ENCODE data around the gene C1R.

Gene C1R

GRCh38 chr12:7096006-7096932 lies 4.0 kb upstream of the C1R start (continued):
- no peak for TF ChIP-seq PRDM2 (tag by site-specific recombination; IDR thresholded peaks at IDR 0.05; ENCODE audit: borderline replicate concordance)
- no peak for TF ChIP-seq ZNF23 (tag by site-specific recombination; IDR thresholded peaks at IDR 0.05; ENCODE audit: borderline replicate concordance)
- no peak for TF ChIP-seq ZXDB (tag by site-specific recombination; IDR thresholded peaks at IDR 0.05)
- TF ChIP-seq KLF16 (tag by site-specific recombination; IDR thresholded peaks at IDR 0.05) = no peak
- no peak for TF ChIP-seq KLF17 (tag by site-specific recombination; IDR thresholded peaks at IDR 0.05)
- no peak for TF ChIP-seq ZNF266 (tag by site-specific recombination; IDR thresholded peaks at IDR 0.05; ENCODE audit: low read depth)
- TF ChIP-seq ZBTB49 (tag by site-specific recombination; IDR thresholded peaks at IDR 0.05; ENCODE audit: low read depth) = no peak
- no peak for TF ChIP-seq ZSCAN4 (tag by site-specific recombination; IDR thresholded peaks at IDR 0.05)

- H3K9me3 ChIP-seq (ENCODE audit: control insufficient read depth, insufficient read depth, low read depth, low read length) = no peaks in the 10 kb centered on the region
- CTCF ChIA-PET = interaction anchor here (0.7 to 2.7 kb wide), 5 partner anchors 14 to 149 kb away, joined by 3 to 18 read pairs (median 13); partner anchors contain the start of genes C12orf57, C1RL and RNU7-1
- TF ChIP-seq ZNF398 (tag by site-specific recombination; IDR thresholded peaks at IDR 0.05) (no peak), SETDB1 (IDR thresholded peaks at IDR 0.05; ENCODE audit: insufficient read length, low read length) (no peak), ZNF776 (tag by site-specific recombination; IDR thresholded peaks at IDR 0.05; ENCODE audit: borderline replicate concordance) (no peak), AEBP2 (tag by site-specific recombination; IDR thresholded peaks at IDR 0.05; ENCODE audit: borderline replicate concordance) (no peak), KLF7 (tag by site-specific recombination; IDR thresholded peaks at IDR 0.05; ENCODE audit: borderline replicate concordance) (no peak), REST (tag by site-specific recombination; IDR thresholded peaks at IDR 0.05) (no peak), ZNF792 (tag by site-specific recombination; IDR thresholded peaks at IDR 0.05) (no peak), ZNF530 (tag by site-specific recombination; IDR thresholded peaks at IDR 0.05; ENCODE audit: low read depth) (no peak)
Measured at GRCh38 chr12:7093892-7094291, 1.6 kb upstream of the C1R start.

More at GRCh38 chr12:7093892-7094291, 1.6 kb upstream of the C1R start:
- peaks cover 0 to 3% of the 10 kb centered on the region in 2 experiments; a peak in 1 of 3 replicates for H3K36me3 ChIP-seq (ENCODE audit: control insufficient read depth in 2 of 2, insufficient read depth in 1 of 2, low read length in 2 of 2)
- POLR2A ChIA-PET = no interaction called here
- H3K27ac ChIP-seq (ENCODE audit: extremely low read depth, low read depth, low read length) = no peak overlapping the region
- H3K4me3 ChIP-seq (ENCODE audit: low read depth, low read length) = no peak overlapping the region
- no peaks in the 10 kb centered on the region for H3K4me1 ChIP-seq (ENCODE audit: control insufficient read depth, insufficient read depth, low read length)
